Heart left ventricle (tissue), 16 donors: ENCODE results near the gene IPCEF1. TPM values are rescaled to one million over a fixed set of nuclear protein-coding genes. Genes with fewer than 3 reads are reported as not detected.

Experiments
- ATAC-seq, 4 donors: fragments of 200-7000 bp; cut with Tn5 transposase; one replicate each; pipeline ENCODE4 v1.9.1; 2020 to 2022; ENCODE audit warnings: moderate library complexity in 4 of 4, mild to moderate bottlenecking in 3 of 4, moderate number of reproducible peaks in 1 of 4
- DNase-seq, 5 donors: peaks; one replicate each; pipeline ENCODE4 v3.0.0-alpha.2; 2020
- H3K27ac ChIP-seq, 12 donors: fragments of 200-600 bp; sonication (generic) in 4 of 12; one replicate each; pipeline versions ENCODE4 v1.5.0 to v1.8.0; 2016 to 2022; ENCODE audit warnings: mild to moderate bottlenecking in 2 of 12
- H3K27me3 ChIP-seq, 9 donors: fragments of 200-600 bp; sonication (generic) in 2 of 9; one replicate each; pipeline versions ENCODE4 v1.5.1 to v1.8.0; 2016 to 2022; ENCODE audit warnings: mild to moderate bottlenecking in 3 of 9
- H3K36me3 ChIP-seq, 9 donors: fragments of 200-600 bp; sonication (generic) in 2 of 9; one replicate each; pipeline versions ENCODE4 v1.5.0 to v1.8.0; 2018 to 2022; ENCODE audit warnings: mild to moderate bottlenecking in 2 of 9
- H3K4me1 ChIP-seq, 12 donors: fragments of 200-600 bp; sonication (generic) in 4 of 12; one replicate each; pipeline versions ENCODE4 v1.5.0 to v1.8.0; 2016 to 2022; ENCODE audit warnings: mild to moderate bottlenecking in 3 of 12
- H3K4me3 ChIP-seq, 12 donors: fragments of 200-600 bp; sonication (generic) in 4 of 12; one replicate each; pipeline versions ENCODE4 v1.5.0 to v1.8.0; 2017 to 2022; ENCODE audit warnings: mild to moderate bottlenecking in 9 of 12, moderate library complexity in 4 of 12
- H3K9me3 ChIP-seq, 12 donors: fragments of 200-600 bp; sonication (generic) in 4 of 12; one replicate each; pipeline versions ENCODE4 v1.5.0 to v1.8.0; 2016 to 2022; ENCODE audit warnings: mild to moderate bottlenecking in 1 of 12
- POLR2A ChIP-seq, 2 donors: fragments of 450-650 bp; IDR thresholded peaks; one replicate each; pipeline ENCODE4 v1.6.1; 2017; ENCODE audit warnings: antibody characterized with exemption in 2 of 2, mild to moderate bottlenecking in 2 of 2, moderate library complexity in 2 of 2
- WGBS, 4 donors: extraction: QIAGEN DNeasy Blood & Tissue Kit in 2 of 4; methylation state at CpG; one replicate each; pipeline versions ENCODE4 v1.1.5 to v1.1.7; 2013 to 2018; 5-methylcytosine and 5-hydroxymethylcytosine counted together
- intact Hi-C, 10 donors: fragments of 100-400 bp; cut with DNase I; formaldehyde crosslinking; loops; one replicate each; pipeline versions ENCODE4 v1.11.1 to v1.14.2; 2022
- polyA plus RNA-seq, 2 donors: library from polyadenylated mRNA; stranded (reverse); fragments of 200-250 nt; gene quantifications; one replicate each; pipeline ENCODE4 v1.2.3, GENCODE V29; 2013
- total RNA-seq, 9 donors: library from RNA; depleted of rRNA in 2 of 9; stranded (reverse); fragments of >200 nt in 2 of 9; fragmentation: NEBNext Ultra II Directional in 3 of 9; extraction: Animal tissue kit (Norgen Biotek cat#: 25700) in 3 of 9; gene quantifications; one replicate each; pipeline versions ENCODE4 v1.1.0 to v1.2.4, GENCODE V29; 2016 to 2023
- TF ChIP-seq, protein P1 (sequence below), 12 donors: fragments of 200-600 bp; sonication (generic) in 4 of 12; IDR thresholded peaks; one replicate each; pipeline versions ENCODE4 v1.5.0 to v1.8.0; 2018 to 2022; ENCODE audit warnings: antibody characterized with exemption in 12 of 12, mild to moderate bottlenecking in 5 of 12
- donor health status: ischemic (EF 13 %, LVEDD 7.1; RV severe dilation, severe dysfunction).
- donor health status: healthy with polysubstance abuse.
- donor health status: DM: no; HTN: yes; CAD: no.
- donor health status: DM: no; HTN: no; CAD: no.
- donor health status: ischemic (EF 25% LVEDD 6.9; RV normal size, moderate dysfunction).
- donor health status: ischemic (EF 25% LVEDD 5.7; RV mildly dilated, moderate dysfunction).
- donor health status: healthy.
- donor health status: DM: yes; HTN: yes; CAD: no.
- donor health status: ischemic (EF 35%, LVEDD 5.7; RV mildly dilated, moderate dysfunction).
- donor health status: nonischemic (EF 11% LVEDD 7.7; RV severe dilation, severe dysfunction).
- donor health status: DM: yes; HTN: yes; CAD: no.
- donor health status: PGD.
- donor health status: ischemic (EF 29% LVEDD 5.4; RV normal size, mild dysfunction).
- donor health status: nonischemic (EF 23%, LVEDD 6.1; RV moderate dilation, normal function).

IPCEF1 gene
- total and polyA plus RNA-seq, 11 donors, result 0.10 to 4.1 (median 0.35) TPM

DNA sequence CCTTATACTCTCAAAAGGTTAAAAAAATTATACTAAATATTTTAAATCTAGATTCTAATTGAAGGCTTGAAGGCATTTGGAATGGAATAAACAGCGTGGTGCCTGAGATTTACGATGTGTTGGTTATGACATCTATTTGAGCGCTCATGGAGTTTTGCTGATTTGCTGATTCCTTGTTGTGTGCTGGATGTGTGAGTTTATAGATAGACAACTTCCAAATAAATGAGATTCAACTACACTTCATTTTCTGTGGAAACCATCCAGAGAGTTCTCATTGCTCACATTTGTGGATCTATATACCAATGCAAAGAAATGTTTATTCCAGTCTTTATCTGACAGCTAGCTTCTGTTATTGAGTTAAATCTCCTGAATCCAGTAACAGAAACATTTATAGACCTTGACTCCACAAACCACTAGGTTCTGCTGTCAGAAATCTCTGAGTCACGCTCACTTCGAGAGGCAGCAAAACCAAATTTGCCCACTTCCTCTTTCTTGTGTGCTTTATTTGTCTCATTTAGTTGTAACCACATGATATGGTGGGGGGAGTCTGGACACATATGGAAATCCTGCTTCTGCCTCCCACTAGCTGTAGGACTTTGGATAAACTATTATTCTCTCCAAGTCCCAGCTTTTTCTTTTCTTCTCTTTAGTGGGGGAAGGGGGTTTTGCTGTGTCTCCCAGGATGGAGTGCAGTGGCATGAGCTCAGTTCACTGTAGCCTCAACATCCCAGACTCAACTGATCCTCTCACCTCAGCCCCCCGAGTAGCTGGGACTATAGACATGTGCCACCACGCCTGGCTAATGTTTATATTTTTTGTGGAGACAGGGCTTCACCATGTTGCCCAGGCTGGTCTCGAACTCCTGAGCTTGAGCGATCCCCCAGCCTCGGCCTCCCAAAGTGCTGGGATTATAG lies 54.5 kb downstream of the IPCEF1 start:
- peak in 2 of 4 donors; percentile 26 to 32 for ATAC-seq

DNA sequence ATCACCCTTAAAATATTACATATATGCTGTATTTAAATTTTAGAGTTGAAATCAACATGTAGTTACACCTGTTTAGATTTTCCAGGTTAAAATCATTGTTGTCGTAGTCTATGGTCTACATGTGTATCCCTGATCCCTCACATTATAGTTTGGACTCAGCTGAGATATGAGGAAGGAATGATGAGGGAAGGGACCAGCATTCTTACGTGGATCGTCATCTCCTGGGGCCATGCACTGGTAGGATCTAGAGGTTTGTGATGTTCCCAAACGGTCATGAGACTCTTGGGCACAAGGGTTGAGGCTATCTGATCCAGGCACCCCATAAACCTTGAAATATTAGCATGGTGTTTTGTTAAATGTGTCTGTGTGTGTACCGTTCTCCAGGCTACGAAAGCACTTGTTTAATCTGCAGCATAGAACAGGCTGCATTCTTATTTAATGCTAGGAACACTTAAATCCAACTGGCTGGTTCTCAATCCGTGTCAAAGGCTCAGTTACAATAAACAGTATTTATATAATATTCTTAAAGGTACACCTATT lies 55.4 kb downstream of the IPCEF1 start:
- DNase-seq (no peak), ATAC-seq (peak in 2 of 4 donors; percentile 38 to 70)
- WGBS, 4 donors, result 58 to 67% (median 65%) methylated on average over 7 of the region's 7 CpGs
- no peaks in the 10 kb centered on the region for H3K27me3 ChIP-seq
- H3K27ac ChIP-seq, result peak overlapping the region in 4 of 12 donors; percentile 25 to 55 (median 36)
- H3K4me3 ChIP-seq, result no peak overlapping the region
- peaks cover 0 to 55% (median 12%) of the 10 kb centered on the region in 12 donors for H3K4me1 ChIP-seq
- H3K36me3 ChIP-seq, result no peaks in the 10 kb centered on the region
- TF ChIP-seq POLR2A (IDR thresholded peaks at IDR 0.05), result no peak
- TF ChIP-seq, protein P1, sequence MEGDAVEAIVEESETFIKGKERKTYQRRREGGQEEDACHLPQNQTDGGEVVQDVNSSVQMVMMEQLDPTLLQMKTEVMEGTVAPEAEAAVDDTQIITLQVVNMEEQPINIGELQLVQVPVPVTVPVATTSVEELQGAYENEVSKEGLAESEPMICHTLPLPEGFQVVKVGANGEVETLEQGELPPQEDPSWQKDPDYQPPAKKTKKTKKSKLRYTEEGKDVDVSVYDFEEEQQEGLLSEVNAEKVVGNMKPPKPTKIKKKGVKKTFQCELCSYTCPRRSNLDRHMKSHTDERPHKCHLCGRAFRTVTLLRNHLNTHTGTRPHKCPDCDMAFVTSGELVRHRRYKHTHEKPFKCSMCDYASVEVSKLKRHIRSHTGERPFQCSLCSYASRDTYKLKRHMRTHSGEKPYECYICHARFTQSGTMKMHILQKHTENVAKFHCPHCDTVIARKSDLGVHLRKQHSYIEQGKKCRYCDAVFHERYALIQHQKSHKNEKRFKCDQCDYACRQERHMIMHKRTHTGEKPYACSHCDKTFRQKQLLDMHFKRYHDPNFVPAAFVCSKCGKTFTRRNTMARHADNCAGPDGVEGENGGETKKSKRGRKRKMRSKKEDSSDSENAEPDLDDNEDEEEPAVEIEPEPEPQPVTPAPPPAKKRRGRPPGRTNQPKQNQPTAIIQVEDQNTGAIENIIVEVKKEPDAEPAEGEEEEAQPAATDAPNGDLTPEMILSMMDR (IDR thresholded peaks at IDR 0.05), result no peak
- intact Hi-C loops, result no loop called here
- no peaks in the 10 kb centered on the region for H3K9me3 ChIP-seq

More for the DNA sequence above, 54.5 kb downstream of the IPCEF1 start:
- H3K27ac ChIP-seq, result peak overlapping the region in 2 of 12 donors; percentile 39 to 55
- WGBS, 4 donors, result 87 to 91% (median 89%) methylated on average over 10 of the region's 10 CpGs
- no peak overlapping the region for H3K4me3 ChIP-seq
- H3K9me3 ChIP-seq, result no peaks in the 10 kb centered on the region
- no peak for TF ChIP-seq POLR2A (IDR thresholded peaks at IDR 0.05)
- TF ChIP-seq, protein P1 (IDR thresholded peaks at IDR 0.05), result no peak
- H3K4me1 ChIP-seq, result peaks cover 0 to 55% (median 11%) of the 10 kb centered on the region in 12 donors
- no peak for DNase-seq
- no peaks in the 10 kb centered on the region for H3K36me3 ChIP-seq
- intact Hi-C loops, result no loop called here
- no peaks in the 10 kb centered on the region for H3K27me3 ChIP-seq

DNA sequence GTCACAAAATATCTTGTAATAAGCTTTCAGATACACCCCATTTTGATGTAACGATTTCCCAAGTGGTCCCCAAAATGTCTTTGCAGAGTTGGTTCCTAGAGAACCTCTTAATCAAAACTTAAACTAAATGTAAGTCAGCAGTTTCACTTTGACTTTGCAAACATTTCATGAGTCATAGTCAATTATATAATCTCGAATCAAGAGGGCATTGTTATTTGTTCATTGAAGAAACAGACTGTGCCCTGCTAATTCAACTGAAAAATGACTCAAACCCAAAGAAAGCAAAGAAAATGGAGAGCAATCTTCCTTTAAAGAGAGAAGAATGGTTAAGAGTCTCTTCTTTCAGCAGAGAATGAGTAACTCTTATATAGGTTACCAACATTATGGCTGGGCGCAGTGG lies 58.3 kb downstream of the IPCEF1 start:
- Histone ChIP-seq H3K9me3 (no peaks in the 10 kb centered on the region), H3K4me3 (no peak overlapping the region), H3K4me1 (peaks cover 0 to 43% (median 12%) of the 10 kb centered on the region in 12 donors), H3K36me3 (no peaks in the 10 kb centered on the region), H3K27ac (peak overlapping the region in 10 of 12 donors; percentile 6 to 70 (median 48)), H3K27me3 (no peaks in the 10 kb centered on the region)
- WGBS, 4 donors, result 62 to 71% (median 64%) methylated on average over 3 of the region's 3 CpGs
- intact Hi-C loops, result no loop called here
- DNase-seq (no peak), ATAC-seq (no peak)
- TF ChIP-seq, protein P1 (IDR thresholded peaks at IDR 0.05), result no peak
- no peak for TF ChIP-seq POLR2A (IDR thresholded peaks at IDR 0.05)

DNA sequence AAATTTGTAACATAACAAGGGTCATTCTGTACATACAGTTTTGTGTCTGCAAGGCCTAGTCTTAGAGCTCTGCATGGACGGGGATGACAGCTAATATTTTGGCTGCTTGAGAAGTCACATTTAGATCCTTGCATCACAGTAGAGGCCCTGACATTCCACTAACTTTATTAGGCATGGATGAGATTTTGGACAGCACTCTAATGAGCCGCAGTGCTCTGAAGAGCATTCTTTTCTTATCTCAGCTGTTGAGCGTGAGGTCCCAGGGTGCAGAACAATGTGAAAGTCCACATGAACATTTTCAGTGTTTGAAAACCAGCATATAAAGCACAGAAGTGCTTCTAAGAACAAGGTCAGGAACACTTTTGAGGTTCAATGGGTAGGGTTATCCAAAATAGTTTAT lies 58.9 kb downstream of the IPCEF1 start:
- no peak overlapping the region for H3K4me3 ChIP-seq
- intact Hi-C loops, result no loop called here
- no peaks in the 10 kb centered on the region for H3K36me3 ChIP-seq
- H3K9me3 ChIP-seq, result no peaks in the 10 kb centered on the region
- WGBS, 4 donors, result 22 to 42% (median 32%) methylated on average over 3 of the region's 3 CpGs
- TF ChIP-seq, protein P1 (IDR thresholded peaks at IDR 0.05), result no peak
- TF ChIP-seq POLR2A (IDR thresholded peaks at IDR 0.05), result no peak
- ATAC-seq, result peak; percentile 89 to 95 (median 92)
- no peaks in the 10 kb centered on the region for H3K27me3 ChIP-seq
- DNase-seq, result peak in 2 of 5 donors; percentile 17 to 26
- peak overlapping the region in 10 of 12 donors; percentile 6 to 70 (median 56) for H3K27ac ChIP-seq
- peaks cover 0 to 47% (median 12%) of the 10 kb centered on the region in 12 donors for H3K4me1 ChIP-seq
